Nephron (organoid): ENCODE measurements around the gene PIK3C2G.

Source experiments
- H3K27ac Mint-ChIP-seq, 3 experiments: 2 replicates each; pipeline ENCODE4 v1.8.0; 2020; ENCODE audit warnings: mixed read lengths in 3 of 3, mild to moderate bottlenecking in 2 of 3, moderate library complexity in 1 of 3
- H3K27me3 Mint-ChIP-seq: 2 replicates; pipeline ENCODE4 v1.8.0; 2021; ENCODE audit warnings: low read depth, mild to moderate bottlenecking, moderate library complexity, mixed read lengths
- H3K36me3 Mint-ChIP-seq: 2 replicates; pipeline ENCODE4 v1.8.0; 2020; ENCODE audit warnings: low read depth, mixed read lengths
- H3K4me1 Mint-ChIP-seq: 2 replicates; pipeline ENCODE4 v1.8.0; 2020; ENCODE audit warnings: mixed read lengths
- H3K4me3 Mint-ChIP-seq, 3 experiments: 2 replicates each; pipeline ENCODE4 v1.8.0; 2020; ENCODE audit warnings: mild to moderate bottlenecking in 3 of 3, mixed read lengths in 3 of 3, moderate library complexity in 2 of 3
- H3K9me3 Mint-ChIP-seq: 2 replicates; pipeline ENCODE4 v1.8.0; 2020; ENCODE audit warnings: mixed read lengths
- TF ChIP-seq, protein P1 (sequence below), 3 experiments: fragments of 200-600 bp; sonication (generic); IDR thresholded peaks; one replicate each; pipeline ENCODE4 v1.5.0; 2021; ENCODE audit warnings: antibody characterized with exemption in 3 of 3; ENCODE audit not compliant: unreplicated experiment in 3 of 3

PIK3C2G gene

DNA sequence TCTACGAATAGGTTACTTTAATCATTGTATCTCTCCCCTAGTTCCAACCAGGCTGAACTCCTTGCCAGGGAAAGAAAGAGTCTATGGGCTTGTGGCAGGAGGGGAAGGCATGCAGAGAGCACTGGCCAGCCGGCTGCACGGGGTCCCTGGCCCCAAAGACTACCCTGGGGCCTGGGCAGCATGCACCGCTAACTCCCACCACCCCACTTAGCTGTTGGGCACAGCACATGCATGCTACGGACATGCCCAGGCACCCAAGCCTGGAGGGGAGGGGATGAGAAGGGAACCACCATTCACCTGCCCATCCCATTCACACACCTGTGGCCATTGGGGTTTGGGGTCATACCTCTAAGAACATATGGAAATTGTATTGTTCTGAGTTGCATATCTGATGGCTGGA is 94.1 kb downstream of the PIK3C2G start:
- Mint-ChIP-seq H3K4me1 (no peaks in the 10 kb centered on the region), H3K4me3 (no peak overlapping the region), H3K9me3 (peaks cover 9% of the 10 kb centered on the region), H3K27me3 (no peaks in the 10 kb centered on the region), H3K27ac (no peak overlapping the region), H3K36me3 (no peaks in the 10 kb centered on the region)
- TF ChIP-seq, protein P1, sequence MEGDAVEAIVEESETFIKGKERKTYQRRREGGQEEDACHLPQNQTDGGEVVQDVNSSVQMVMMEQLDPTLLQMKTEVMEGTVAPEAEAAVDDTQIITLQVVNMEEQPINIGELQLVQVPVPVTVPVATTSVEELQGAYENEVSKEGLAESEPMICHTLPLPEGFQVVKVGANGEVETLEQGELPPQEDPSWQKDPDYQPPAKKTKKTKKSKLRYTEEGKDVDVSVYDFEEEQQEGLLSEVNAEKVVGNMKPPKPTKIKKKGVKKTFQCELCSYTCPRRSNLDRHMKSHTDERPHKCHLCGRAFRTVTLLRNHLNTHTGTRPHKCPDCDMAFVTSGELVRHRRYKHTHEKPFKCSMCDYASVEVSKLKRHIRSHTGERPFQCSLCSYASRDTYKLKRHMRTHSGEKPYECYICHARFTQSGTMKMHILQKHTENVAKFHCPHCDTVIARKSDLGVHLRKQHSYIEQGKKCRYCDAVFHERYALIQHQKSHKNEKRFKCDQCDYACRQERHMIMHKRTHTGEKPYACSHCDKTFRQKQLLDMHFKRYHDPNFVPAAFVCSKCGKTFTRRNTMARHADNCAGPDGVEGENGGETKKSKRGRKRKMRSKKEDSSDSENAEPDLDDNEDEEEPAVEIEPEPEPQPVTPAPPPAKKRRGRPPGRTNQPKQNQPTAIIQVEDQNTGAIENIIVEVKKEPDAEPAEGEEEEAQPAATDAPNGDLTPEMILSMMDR (IDR thresholded peaks at IDR 0.05; ENCODE audit: unreplicated experiment in 3 of 3): no peak

- no peak overlapping the region for H3K27ac Mint-ChIP-seq
- H3K4me3 Mint-ChIP-seq: no peak overlapping the region
- TF ChIP-seq, protein P1 (IDR thresholded peaks at IDR 0.05; ENCODE audit: unreplicated experiment in 3 of 3): no peak
- no peaks in the 10 kb centered on the region for H3K27me3 Mint-ChIP-seq
- peaks cover 15% of the 10 kb centered on the region for H3K9me3 Mint-ChIP-seq
- H3K4me1 Mint-ChIP-seq: no peaks in the 10 kb centered on the region
- H3K36me3 Mint-ChIP-seq: no peaks in the 10 kb centered on the region
Observed at GRCh38 chr12:18358077-18358476, 96.8 kb downstream of the PIK3C2G start.

GRCh38 chr12:18358930-18359329 is 97.6 kb downstream of the PIK3C2G start:
- Mint-ChIP-seq H3K27ac (no peak overlapping the region), H3K9me3 (peaks cover 17% of the 10 kb centered on the region), H3K27me3 (no peaks in the 10 kb centered on the region), H3K36me3 (no peaks in the 10 kb centered on the region), H3K4me3 (no peak overlapping the region), H3K4me1 (no peaks in the 10 kb centered on the region)
- TF ChIP-seq, protein P1 (IDR thresholded peaks at IDR 0.05; ENCODE audit: unreplicated experiment in 3 of 3): no peak

GRCh38 chr12:18361433-18361832 is 100.1 kb downstream of the PIK3C2G start:
- TF ChIP-seq, protein P1 (IDR thresholded peaks at IDR 0.05; ENCODE audit: unreplicated experiment in 3 of 3): no peak
- no peak overlapping the region for H3K27ac Mint-ChIP-seq
- H3K4me1 Mint-ChIP-seq: no peaks in the 10 kb centered on the region
- peaks cover 15% of the 10 kb centered on the region for H3K9me3 Mint-ChIP-seq
- H3K4me3 Mint-ChIP-seq: no peak overlapping the region
- H3K36me3 Mint-ChIP-seq: no peaks in the 10 kb centered on the region
- H3K27me3 Mint-ChIP-seq: no peaks in the 10 kb centered on the region

DNA sequence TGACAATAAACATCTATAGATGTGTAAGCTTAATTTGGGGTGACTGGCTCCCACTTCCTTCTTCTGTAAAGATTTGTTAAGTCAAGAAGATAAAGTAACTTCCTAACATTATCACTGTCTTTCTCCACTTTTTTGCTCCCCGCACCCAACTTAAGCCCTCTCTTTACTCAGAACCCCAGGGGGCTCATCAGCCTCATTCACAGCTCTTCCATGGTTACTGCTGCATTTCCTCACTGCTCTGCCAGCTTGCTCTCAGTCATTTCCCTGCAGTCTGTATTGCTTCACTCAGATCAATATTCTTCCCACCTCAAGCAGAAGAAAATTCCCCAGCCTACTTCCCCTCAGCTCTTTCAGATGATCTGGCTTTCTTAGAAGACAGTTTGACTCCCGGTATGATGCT is 102.0 kb downstream of the PIK3C2G start:
- TF ChIP-seq, protein P1 (IDR thresholded peaks at IDR 0.05; ENCODE audit: unreplicated experiment in 3 of 3): no peak
- H3K9me3 Mint-ChIP-seq: peaks cover 15% of the 10 kb centered on the region
- H3K4me1 Mint-ChIP-seq: no peaks in the 10 kb centered on the region
- no peak overlapping the region for H3K27ac Mint-ChIP-seq
- no peaks in the 10 kb centered on the region for H3K27me3 Mint-ChIP-seq
- no peaks in the 10 kb centered on the region for H3K36me3 Mint-ChIP-seq
- no peak overlapping the region for H3K4me3 Mint-ChIP-seq

DNA sequence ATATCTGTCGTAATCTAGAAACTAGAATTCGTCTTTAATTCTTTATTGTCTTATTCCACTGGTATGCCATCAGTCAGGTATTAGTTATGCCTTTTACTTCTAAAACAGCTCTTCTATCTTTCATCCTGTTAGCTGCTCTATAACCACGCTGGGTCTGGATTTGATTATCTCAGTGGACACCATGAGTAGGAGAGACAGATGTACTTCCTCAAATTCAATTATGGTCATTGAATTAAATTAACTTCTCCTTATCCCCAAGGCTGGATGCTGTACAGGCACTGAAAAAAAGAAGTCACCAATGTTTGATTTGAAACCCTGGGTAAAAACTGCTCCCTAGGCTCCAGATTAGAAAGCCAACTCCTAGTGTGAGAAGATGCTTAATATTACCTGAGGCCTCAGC is 107.3 kb downstream of the PIK3C2G start:
- no peaks in the 10 kb centered on the region for H3K27me3 Mint-ChIP-seq
- H3K27ac Mint-ChIP-seq: no peak overlapping the region
- H3K4me1 Mint-ChIP-seq: no peaks in the 10 kb centered on the region
- H3K4me3 Mint-ChIP-seq: no peak overlapping the region
- no peaks in the 10 kb centered on the region for H3K36me3 Mint-ChIP-seq
- peaks cover under 1% of the 10 kb centered on the region for H3K9me3 Mint-ChIP-seq
- TF ChIP-seq, protein P1 (IDR thresholded peaks at IDR 0.05; ENCODE audit: unreplicated experiment in 3 of 3): no peak
